Measurements from ENCODE around the gene C10orf120.
A peak's percentile ranks its signal among the peaks of the same experiment; 100 is the strongest.

The C10orf120 gene

GRCh38 chr10:122703483-122704448 is 4.1 kb upstream of the C10orf120 start:
- DNase-seq = peak; percentile 8

GRCh38 chr10:122702275-122702674 is 2.6 kb upstream of the C10orf120 start:
- DNase-seq = no peak

- no peak for DNase-seq
Measured at GRCh38 chr10:122701652-122702051, 2.0 kb upstream of the C10orf120 start.

- DNase-seq = no peak
Measured at GRCh38 chr10:122696687-122697086, 3.0 kb downstream of the C10orf120 start.

GRCh38 chr10:122692744-122693143 is 6.9 kb downstream of the C10orf120 start:
- no peak for DNase-seq

GRCh38 chr10:122689146-122689820 is 10.4 kb downstream of the C10orf120 start:
- DNase-seq = no peak

DNA sequence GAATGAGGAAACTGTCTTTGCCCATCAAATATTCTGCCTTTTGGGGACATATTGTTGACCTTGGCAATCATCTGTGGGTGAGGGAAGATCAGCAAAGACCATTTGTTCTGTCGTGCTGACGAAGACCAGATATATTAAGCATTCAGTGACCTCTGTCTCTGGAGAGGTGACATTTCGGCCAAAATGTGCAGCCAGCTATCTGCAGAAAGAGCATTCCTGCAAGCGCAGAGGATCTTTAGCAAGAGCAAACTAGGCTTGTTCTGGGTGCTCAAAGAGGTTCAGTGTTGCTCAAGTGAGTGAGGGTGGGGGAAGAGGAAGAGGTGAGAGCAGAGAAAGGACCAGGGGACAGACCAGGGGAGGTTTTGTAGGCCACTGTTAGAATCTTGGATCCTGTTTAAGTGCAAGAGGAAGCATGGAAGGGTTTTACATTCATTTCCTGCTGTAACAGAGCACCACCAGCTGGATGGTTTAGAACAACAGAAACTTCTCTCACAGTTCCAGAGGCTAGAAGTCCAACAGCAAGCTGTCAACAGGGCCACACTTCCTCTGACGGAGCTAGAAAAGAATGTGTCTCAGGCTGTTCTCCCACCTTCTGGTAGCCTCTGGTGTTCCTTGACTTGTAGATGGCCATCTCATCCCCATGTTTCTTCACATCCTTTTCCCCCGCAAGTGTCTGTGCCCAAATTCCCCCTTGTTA is 11.2 kb downstream of the C10orf120 start:
- DNase-seq = no peak

- DNase-seq = no peak
Measured at GRCh38 chr10:122682522-122682921, 17.1 kb downstream of the C10orf120 start.

GRCh38 chr10:122678266-122678665 is 21.4 kb downstream of the C10orf120 start:
- DNase-seq = no peak

DNA sequence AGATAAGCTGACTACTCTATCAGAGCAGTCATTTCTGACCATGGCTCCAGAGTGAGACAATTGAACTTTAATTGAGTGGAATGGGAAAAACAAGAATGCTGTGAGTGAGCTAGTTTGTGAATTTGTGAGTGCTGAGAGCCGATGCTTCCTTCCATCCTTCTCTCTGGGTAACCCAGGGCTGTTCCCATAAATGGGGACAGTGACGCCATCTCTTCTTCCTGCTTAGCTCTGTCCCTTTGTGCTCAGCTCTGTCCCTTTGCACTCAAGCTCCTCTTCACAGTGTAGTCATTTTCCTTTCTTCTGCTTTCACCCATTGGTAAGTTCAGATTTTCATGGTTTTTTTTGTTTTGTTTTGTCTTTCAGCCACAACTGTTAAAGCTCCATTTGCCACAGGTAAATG is 24.4 kb downstream of the C10orf120 start:
- no peak for DNase-seq

DNA sequence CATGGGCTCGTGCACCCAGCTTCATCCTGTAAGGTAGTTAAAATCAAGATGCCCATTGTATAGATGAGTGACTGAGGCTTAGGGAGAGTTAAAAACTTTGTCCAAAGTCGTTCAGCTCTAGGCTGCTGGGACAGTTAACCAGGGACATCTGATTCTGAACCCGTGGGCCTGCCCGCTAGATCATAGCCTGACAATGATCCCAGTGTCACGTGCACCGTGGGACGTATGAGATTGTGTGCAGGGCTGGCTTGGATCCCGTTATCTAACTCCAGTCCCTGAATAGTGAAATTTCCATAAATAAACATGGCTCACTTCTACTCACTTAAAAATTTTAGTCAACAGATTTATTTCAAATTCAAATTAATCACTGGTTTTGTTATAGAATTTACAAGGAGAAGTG is 24.9 kb downstream of the C10orf120 start:
- no peak for DNase-seq

DNA sequence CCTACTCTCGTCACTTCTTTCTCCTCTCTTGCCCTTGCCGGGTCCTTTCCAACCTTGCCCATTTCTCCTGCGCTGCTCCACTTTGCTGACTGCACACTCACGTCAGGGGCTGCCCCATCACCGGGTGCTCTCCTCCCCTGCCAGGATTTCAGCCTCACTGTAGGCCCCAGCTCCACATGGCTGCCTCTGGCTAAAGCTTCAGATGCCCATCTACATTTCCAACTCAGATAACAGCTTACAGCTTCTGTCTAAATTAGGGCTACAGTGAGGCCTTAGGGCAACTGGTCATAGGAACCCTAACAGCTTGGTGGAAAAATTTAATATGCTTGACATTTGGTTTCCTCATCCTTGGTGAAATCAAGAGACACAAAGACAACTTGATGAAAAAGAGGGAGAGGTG is 25.9 kb downstream of the C10orf120 start:
- no peak for DNase-seq

DNA sequence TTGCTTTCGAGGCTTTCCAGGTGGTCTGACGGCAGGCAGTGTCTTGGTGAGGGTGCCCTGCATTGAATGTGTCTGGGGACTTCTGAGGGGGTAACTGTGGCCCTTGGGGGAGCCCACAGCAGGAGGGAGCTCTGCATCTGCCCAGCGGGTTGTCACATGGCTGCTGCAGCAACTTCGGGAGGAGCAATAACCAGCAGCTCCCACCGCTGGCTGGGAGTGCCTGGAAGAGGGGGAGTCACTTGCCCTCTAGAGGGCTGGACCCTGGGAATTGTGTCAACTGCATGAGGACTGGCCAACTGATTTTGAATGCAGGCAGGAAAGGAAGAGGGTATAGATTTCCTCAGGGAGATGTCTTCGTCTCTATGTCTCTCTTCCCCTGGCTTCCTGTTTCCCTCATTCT is 26.4 kb downstream of the C10orf120 start:
- no peak for DNase-seq

DNA sequence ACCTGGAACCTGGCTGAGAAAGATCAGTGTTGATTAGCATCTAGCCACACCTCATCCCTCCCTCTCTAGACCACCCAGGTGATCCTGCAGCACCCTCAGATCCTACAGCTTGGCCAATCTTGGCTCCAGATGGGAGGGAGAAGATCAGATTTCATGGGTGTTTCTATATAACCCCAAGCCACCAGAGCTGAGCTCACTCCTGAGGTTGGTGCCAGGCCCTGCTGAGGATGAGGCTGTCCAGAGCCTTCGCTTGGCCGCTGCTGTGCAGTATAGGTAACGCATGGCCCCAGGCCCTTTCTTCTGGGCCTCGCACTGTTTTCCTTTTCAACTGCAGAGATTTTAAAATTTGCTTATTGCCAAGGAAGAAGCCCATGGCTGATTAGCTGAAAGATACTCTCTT is 27.0 kb downstream of the C10orf120 start:
- no peak for DNase-seq

- DNase-seq = no peak
Measured at GRCh38 chr10:122671355-122671754, 28.3 kb downstream of the C10orf120 start.

- no peak for DNase-seq
Measured at GRCh38 chr10:122669842-122670241, 29.8 kb downstream of the C10orf120 start.

DNA sequence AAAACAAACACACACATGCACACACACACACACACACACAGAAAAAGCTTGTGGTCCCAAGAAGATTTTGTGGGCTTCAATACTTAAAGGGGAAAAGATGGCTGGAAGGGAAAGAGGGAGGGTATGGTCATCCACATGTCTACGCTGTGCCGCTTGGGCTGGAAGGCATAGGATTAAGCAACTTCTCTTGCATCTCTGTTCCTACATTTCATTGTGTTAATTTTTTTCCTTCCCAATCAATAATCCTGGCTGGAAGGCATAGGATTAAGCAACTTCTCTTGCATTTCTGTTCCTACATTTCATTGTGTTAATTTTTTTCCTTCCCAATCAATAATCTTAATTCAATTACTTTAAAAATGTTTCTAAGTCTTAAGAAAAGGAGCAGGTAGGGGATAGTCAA is 30.6 kb downstream of the C10orf120 start:
- no peak for DNase-seq

DNA sequence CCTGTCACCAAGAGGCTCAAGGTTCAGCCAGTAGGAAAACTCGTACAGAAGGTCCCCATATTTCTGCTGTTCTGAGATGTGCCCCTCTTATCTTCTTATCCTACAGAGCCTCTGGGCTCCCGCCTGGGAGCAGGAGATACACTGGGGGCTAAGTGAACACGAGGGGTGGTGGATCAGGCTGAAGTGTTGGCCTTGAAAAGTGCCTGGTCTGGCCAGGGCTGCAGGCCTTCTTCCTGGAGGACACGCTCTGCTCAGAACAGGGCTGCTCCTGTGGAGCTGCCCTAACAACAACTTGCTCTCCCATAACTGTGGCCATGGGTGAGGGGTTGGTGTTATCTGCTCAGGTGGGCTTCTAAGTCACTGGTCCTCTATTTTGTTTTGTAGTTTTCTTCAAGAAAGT is 33.7 kb downstream of the C10orf120 start:
- DNase-seq = no peak

- no peak for DNase-seq
Measured at GRCh38 chr10:122665329-122665860, 34.3 kb downstream of the C10orf120 start.

- no peak for DNase-seq
Measured at GRCh38 chr10:122664501-122664900, 35.1 kb downstream of the C10orf120 start.

DNA sequence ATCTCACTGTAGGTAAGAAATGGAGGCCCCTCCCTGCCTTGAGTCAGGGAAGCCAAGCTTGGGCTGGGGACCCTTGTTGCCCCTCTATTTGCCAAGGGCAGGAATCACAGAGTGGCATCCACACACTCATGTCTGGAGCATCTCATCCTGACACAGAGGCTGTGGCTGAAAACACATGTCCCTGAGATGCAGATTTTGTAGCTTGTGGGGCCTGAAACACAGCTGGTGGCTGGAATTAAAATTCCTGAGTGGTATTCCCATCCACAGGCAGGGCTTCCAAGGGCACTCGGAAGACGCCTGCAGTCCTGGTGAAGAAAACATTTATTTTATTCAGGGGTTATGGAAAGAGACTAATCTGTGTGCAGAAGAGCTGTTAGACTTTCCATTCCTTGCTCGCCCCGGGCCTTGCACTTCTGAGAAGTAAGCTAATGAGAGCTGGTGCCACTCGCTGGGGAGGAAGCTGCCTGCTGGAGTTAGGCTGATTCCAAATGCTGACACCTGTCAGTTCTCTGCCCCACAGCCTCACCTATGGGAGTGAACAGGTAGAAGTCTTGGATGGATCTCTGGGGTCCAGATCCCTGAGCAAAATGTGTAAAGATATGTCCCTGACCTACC is 36.0 kb downstream of the C10orf120 start:
- DNase-seq = no peak

- no peak for DNase-seq
Measured at GRCh38 chr10:122662231-122662630, 37.4 kb downstream of the C10orf120 start.

DNA sequence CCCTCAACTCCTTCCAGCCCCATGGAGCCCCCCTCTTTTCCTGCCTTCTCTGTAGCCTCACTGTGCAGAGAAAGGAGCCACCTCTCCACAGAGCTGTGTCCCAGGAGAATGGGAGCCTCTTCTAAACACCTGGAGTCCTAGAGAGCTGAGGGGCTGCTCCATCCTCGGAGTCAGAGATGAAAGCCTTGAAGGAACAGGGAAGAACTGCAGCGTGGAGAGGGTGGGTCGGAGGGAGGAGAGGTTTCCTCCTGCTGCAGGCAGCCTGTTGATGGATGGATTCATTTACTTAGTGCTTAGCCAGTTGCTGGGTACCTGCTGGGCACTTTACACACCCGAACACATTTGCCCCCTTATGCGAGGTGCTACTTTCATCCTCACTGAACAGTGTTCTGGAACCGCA is 39.0 kb downstream of the C10orf120 start:
- DNase-seq = no peak

Data from NCI-H1436 treated with DMSO at 0.1 percent for 48 hours (cell line).